ENCODE measurements around the gene HSF2BP.
A peak's percentile ranks its signal among the peaks of the same experiment; 100 is the strongest.
"Not testable (repeated sequence)": the region's sequence is repeated elsewhere in the genome, so short reads cannot be mapped to it uniquely, and the experiment has no call there.

Gene HSF2BP

DNA sequence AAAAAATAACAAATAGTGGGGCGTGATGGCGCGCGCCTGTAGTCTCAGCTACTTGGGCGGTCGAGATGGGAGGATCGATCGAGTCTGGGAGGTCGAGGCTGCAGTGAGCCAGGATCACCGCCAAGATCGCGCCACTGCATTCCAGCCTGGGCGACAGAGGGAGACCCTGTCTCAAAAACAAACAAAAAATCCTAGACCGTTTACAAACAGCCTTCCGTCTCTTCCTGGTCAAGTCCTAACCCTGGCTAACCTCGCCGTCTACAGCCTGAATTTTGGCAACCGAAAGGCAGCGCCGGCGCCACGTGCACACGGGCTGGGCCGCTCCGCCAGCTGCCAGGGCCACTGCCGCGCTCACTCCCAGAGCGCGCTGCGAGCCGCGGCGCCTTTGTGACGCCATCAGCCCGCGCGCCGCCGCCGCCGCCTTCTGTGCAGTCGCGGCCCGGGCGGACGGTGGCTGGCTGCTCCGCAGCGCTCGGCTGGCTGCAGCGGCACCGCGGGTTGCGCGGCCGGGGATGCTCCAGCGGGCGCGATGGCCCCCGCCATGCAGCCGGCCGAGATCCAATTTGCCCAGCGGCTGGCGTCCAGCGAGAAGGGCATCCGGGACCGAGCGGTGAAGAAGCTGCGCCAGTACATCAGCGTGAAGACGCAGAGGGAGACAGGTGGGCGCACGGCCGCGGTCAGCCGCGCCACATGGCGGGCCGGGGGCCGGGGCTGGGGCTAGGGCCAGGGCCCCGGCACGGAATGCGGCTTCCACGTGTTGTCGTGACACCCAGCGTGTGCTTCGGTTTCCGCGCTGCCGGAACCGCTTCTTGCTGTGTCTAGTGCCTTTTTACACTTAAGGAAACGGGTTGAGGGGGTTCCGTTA is at the start of gene HSF2BP, which contains the start of gene RRP1B:
HSF2BP (minus strand) TSS at position 353 of the 865 bp plus-strand sequence. CDS start 1,392 bp downstream, outside the sequence.
RRP1B (plus strand) TSS at position 425 of the 865 bp plus-strand sequence; CDS start at position 530, 105 bp downstream.
- DNase-seq: peak; percentile 79

DNA sequence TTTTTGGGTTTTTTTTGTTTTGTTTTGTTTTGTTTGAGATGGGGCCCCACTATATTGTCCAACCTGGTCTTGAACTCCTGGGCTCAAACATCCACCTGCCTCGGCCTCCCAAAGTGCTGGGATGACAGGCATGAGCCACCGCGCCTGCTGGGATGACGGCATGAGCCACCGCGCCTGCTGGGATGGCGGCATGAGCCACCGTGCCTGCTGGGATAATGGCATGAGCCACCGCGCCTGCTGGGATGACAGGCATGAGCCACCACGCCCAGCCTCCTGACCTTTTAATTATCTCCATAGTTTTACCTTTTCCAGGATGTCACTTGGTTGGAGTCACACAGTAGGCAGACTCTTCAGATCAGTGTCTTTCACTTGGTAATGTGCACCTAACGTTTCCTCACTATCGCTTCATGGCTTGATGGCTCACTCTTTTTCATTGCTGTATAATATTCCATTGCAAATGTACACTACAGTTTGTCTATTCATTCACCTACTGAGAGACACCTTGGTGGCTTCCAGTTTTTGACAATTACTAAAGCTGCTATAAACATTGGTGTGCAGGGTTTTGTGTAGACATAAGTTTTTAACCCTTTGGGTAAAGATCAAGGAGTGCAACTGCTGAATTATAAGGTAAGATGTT is 49.6 kb upstream of the HSF2BP start:
- no peak for DNase-seq

DNA sequence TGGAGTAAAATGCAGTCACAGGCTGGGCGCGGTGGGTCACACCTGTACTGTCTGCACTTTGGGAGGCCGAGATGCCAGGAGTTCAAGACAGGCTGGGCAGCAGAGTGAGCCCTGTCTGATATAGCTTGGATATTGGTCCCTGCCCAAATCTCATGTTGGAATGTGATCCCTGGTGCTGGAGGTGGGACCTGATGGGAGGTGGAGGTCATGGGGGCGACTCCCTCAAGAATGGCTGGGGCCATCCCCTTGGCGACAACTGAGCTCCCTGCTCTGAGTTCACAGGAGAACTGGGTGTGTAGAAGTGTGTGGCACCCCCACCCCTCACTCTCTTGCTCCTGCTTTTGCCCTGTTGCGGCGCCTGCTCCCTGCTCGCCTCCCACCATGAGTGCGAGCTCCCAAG is 48.2 kb upstream of the HSF2BP start:
- no peak for DNase-seq

DNA sequence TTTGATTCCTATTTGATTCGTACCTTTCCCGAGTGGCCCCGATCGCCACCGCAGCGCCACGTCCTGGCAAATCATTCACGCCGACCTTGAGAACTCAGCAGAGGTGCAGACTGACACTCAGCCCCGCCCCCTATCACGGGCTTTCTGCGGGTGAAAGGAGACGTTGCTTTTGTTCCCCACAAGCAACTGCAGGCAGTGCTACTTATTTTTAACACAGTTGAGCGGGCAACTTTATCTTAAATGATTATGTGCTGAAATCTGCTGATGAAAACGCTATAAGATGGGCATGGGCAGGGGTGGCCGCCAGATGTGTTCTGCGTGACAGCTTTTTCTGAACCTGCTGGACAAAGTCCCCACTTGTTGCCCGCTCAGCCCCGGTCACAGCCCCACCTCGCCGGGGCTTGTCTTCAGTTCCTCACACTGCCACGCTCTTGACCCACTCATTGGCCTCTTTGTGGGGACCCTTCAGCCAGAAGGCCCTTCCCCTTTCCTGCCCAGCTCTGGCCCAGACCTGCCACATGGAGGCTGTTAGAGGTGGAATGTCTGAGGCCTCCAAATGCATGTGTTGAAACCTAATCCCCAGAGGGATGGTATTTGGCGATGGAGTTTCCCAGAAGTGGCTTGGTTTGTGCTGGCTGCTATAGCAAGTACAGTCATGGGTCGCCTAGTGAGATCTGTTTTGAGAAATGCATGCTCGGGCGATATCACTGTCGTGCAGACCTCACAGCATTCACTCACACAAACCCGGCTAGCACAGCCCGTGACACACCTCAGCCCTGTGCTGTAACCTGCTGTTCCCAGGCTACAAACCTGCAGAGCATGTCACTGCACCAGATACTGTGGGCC is 44.0 kb upstream of the HSF2BP start:
- peak; percentile 16 to 39 for DNase-seq

- no peak for DNase-seq
Observed at GRCh38 chr21:43702785-43703034, 43.4 kb upstream of the HSF2BP start.

GRCh38 chr21:43701936-43702784 is 42.9 kb upstream of the HSF2BP start:
- DNase-seq: no peak

DNA sequence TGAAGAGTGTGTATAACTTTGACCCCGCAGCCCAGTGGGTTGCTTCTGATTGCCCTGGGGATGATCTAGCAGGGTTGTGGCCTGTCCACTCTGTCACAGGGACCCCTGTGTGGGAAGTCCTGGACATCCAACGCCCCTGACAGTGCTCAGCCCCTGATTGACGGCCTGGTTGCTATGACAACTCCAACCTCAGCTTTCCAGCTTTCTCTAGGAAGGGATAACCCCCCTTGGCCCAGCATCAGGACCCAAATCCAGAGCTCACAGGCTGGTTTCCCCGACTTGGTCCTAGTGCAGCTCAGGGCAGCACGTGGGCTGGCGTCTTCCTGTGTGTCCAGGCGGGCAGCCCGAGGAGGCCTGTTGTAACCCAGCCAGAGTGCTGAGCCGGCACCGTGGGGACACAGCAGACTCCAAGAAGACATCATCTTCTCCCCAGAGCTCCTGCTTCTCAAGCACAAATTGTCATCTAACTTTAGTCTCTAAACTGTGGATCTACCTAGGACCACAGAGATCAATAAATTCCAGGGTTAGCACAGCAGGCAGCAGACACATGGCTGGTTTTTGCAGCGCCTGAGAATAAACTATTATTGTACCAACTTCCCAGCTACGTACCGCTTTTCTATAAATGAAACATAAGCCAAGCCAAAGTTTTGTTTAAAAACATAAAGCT is 40.8 kb upstream of the HSF2BP start:
- no peak for DNase-seq

DNA sequence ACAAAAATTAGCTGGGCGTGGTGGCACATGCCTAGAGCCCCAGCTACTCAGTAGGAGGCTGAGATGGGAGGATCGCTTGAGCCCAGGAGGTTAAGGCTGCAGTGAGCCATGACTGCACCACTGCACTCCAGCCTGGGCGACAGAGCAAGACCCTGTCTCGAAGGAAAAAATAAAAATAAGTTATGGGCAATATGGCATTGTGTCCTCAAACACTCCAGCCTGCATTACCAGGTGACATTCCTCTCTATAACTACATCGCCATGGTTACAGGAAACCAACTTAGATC is 40.1 kb upstream of the HSF2BP start:
- DNase-seq: not testable (repeated sequence)

DNA sequence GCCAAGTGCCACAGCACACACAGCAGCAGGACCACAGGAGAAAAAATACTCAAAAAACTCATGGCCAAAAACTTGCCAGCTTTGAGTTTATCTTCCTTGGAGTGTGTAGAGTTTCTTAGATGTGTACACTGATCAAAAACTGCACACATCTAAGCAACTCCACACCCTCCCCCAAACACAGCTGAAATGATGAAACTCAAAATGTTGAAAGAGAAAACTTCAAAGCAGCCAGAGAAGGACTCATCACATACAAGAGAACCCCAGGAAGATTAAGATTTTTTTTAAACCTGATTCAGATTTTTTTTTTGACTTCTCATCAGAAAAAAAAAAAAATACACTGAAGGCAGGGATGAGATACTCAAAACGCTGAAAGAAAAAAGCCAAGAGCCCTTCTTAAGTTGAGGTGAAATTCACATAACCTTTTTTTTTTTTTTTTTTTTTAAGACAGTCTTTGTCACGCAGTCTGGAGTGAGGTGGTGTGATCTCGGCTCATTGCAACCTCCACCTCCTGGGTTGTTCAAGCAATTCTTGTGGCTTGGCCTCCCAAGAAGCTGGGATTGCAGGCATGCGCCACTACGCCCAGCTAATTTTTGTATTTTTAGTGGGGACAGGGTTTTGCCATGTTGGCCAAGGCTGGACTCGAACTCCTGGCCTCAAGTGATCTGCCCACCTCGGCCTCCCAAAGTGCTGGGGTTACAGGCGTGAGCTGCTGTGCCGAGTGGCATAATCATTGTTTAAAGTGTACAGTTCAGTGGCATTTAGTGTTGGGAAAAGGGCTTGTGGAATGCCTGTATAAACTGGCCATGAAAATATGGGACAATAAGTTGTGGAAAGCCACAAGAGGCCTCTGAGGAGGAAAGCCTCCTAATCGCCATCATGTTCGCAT is 38.7 kb upstream of the HSF2BP start:
- no peak for DNase-seq

DNA sequence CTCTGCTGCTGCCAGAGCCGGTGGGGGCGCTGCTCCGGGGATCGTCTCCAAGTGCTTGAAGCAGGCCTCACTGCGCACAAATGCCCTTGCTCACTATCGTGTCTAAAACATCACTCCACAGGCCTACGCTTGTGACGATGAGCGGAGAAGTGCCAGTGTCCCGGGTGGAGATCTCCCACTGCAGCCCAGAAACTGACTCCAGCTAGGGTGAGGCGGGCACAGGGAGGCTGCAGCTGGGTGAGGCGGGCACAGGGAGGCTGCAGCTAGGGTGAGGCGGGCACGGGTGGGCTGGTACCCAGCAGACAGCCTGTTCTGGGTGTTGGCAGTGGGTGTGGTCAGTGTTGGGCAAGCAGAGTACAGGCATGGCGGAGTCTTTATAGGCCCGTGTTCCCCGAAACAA is 36.9 kb upstream of the HSF2BP start:
- DNase-seq: no peak

DNA sequence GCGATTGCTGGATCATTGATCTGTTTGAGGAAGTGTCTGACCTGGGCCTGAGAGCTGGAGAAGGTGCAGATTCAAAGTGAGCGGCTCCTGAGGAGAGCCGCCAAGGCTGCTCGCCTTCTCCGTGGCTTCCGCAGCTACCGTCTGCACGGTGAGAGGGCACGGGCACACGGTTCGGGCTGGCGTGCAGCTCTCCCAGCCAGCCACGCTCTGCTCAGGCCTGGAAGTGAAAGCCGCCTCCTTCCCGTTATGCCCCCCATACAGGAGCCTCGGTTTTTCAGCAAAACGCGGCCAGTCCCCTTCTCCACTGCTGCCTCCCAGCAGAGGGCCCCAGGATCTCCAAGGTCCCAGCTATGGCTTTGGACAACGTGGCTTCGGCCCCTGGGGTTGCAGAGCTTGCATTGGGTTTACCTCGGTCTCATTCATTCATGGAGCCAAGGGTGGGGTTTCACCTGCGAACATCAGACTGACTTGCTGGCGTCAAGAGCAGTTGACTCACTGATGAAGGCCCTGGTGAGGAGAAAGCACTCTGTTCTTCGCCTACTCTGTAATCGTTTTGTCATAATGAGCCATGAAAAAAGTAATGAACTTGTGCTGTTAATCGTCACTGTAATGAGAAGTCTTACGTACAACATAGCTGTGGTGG is 35.3 kb upstream of the HSF2BP start:
- DNase-seq: no peak

DNA sequence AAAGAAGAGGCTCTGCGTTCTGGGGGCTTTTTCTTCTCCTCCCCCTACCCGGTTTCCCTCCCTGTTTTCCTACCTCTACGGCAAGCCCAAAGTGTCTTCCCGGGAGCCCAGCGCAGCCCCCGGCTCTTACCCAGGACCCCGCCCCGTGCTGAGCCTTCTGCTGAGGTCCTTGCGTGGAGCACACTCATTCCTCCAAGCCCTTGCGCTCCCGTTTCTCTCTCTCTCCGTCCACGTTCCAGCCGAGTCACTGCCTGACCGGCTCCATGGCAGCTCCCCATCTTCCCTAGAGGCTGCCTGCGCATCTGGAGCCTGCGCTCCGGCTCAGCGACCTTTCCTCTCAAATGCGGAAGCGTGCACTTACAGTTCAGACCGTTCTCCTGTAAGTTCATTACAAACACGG is 34.7 kb upstream of the HSF2BP start:
- no peak for DNase-seq

- no peak for DNase-seq
Observed at GRCh38 chr21:43692949-43693348, 33.7 kb upstream of the HSF2BP start.

DNA sequence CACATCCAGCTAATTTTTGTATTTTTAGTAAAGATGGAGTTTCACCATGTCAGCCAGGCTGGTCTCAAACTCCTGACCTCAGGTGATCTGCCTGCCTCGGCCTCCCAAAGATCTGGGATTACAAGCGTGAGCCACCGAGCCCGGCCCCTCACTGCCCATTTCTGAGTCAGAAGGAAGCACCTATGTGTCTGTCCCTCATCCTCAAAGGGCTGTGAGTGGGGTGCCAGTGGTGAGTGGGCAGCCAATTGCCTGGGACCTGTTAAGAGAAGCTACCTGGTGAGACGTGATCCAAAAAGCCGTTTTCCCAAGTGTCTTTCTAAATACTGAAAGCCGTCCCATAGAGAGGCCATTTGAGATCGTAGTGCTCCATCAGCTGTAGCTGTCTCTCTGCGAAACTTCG is 32.5 kb upstream of the HSF2BP start:
- no peak for DNase-seq

GRCh38 chr21:43691086-43691795 is 32.0 kb upstream of the HSF2BP start:
- no peak for DNase-seq

- DNase-seq: no peak
Observed at GRCh38 chr21:43690346-43690745, 31.1 kb upstream of the HSF2BP start.

GRCh38 chr21:43689556-43690337 is 30.5 kb upstream of the HSF2BP start:
- DNase-seq: no peak

- no peak for DNase-seq
Observed at GRCh38 chr21:43688906-43689305, 29.6 kb upstream of the HSF2BP start.
